OCI-LY7 (cell line): ENCODE results near the gene RBBP8NL.

Experiments
- CTCF ChIP-seq: fragments of 200-600 bp; sonication (generic); conservative IDR thresholded peaks from 2 replicates; pipeline ENCODE4 v1.5.1; 2014; ENCODE audit warnings: mild to moderate bottlenecking, antibody characterized with exemption, low read length, moderate library complexity, mixed read lengths
- EZH2phosphoT487 ChIP-seq: fragments of 200-600 bp; sonication (generic); IDR thresholded peaks from 2 replicates; pipeline ENCODE4 v1.6.1; 2018; ENCODE audit warnings: low read depth, borderline replicate concordance, mild to moderate bottlenecking, mixed run types, antibody characterized with exemption, low read length, moderate library complexity, mixed read lengths

- TF ChIP-seq CTCF (no peak), EZH2phosphoT487 (no peak)
These were observed 26.0 kb downstream of the RBBP8NL start for GRCh38 chr20:62401331-62401779.
